ENCODE measurements around the gene SP100.

The SP100 gene

GRCh38 chr2:230502593-230502992, 86.6 kb downstream of the SP100 start:
- peaks cover 84% of the 10 kb centered on the region for H3K36me3 Mint-ChIP-seq (ENCODE audit: low read depth)
- H3K27me3 Mint-ChIP-seq, result no peaks in the 10 kb centered on the region
- no peak overlapping the region for H3K4me3 Mint-ChIP-seq
- no peaks in the 10 kb centered on the region for H3K9me3 Mint-ChIP-seq
- no peak overlapping the region for H3K27ac Mint-ChIP-seq
- H3K4me1 Mint-ChIP-seq (ENCODE audit: low read depth), result no peaks in the 10 kb centered on the region
- intact Hi-C loops (cut with micrococcal nuclease), result no loop called here

- H3K4me3 Mint-ChIP-seq, result no peak overlapping the region
- H3K27me3 Mint-ChIP-seq, result no peaks in the 10 kb centered on the region
- H3K9me3 Mint-ChIP-seq, result no peaks in the 10 kb centered on the region
- H3K36me3 Mint-ChIP-seq (ENCODE audit: low read depth), result peaks cover 87% of the 10 kb centered on the region
- no peaks in the 10 kb centered on the region for H3K4me1 Mint-ChIP-seq (ENCODE audit: low read depth)
- intact Hi-C loops (cut with micrococcal nuclease), result no loop called here
- H3K27ac Mint-ChIP-seq, result no peak overlapping the region
Measured at GRCh38 chr2:230503798-230504197, 87.8 kb downstream of the SP100 start.

- Mint-ChIP-seq H3K4me3 (no peak overlapping the region), H3K9me3 (no peaks in the 10 kb centered on the region), H3K27me3 (no peaks in the 10 kb centered on the region), H3K27ac (no peak overlapping the region), H3K36me3 (ENCODE audit: low read depth) (peaks cover 87% of the 10 kb centered on the region), H3K4me1 (ENCODE audit: low read depth) (peaks cover 2% of the 10 kb centered on the region)
- intact Hi-C loops (cut with micrococcal nuclease), result no loop called here
Measured at GRCh38 chr2:230505162-230505561, 89.2 kb downstream of the SP100 start.

GRCh38 chr2:230512955-230513748, 97.2 kb downstream of the SP100 start:
- no peaks in the 10 kb centered on the region for H3K27me3 Mint-ChIP-seq
- no peak overlapping the region for H3K27ac Mint-ChIP-seq
- H3K4me1 Mint-ChIP-seq (ENCODE audit: low read depth), result peaks cover 5% of the 10 kb centered on the region
- intact Hi-C loops (cut with micrococcal nuclease), result no loop called here
- no peak overlapping the region for H3K4me3 Mint-ChIP-seq
- H3K9me3 Mint-ChIP-seq, result no peaks in the 10 kb centered on the region
- H3K36me3 Mint-ChIP-seq (ENCODE audit: low read depth), result peaks cover 48% of the 10 kb centered on the region

- intact Hi-C loops (cut with micrococcal nuclease), result no loop called here
- H3K9me3 Mint-ChIP-seq, result peaks cover 44% of the 10 kb centered on the region
- H3K27ac Mint-ChIP-seq, result no peak overlapping the region
- peaks cover 42% of the 10 kb centered on the region for H3K36me3 Mint-ChIP-seq (ENCODE audit: low read depth)
- H3K27me3 Mint-ChIP-seq, result no peaks in the 10 kb centered on the region
- no peak overlapping the region for H3K4me3 Mint-ChIP-seq
- no peaks in the 10 kb centered on the region for H3K4me1 Mint-ChIP-seq (ENCODE audit: low read depth)
Measured at GRCh38 chr2:230520061-230520874, 104.3 kb downstream of the SP100 start.

GRCh38 chr2:230520875-230521155, 104.8 kb downstream of the SP100 start:
- no peaks in the 10 kb centered on the region for H3K4me1 Mint-ChIP-seq (ENCODE audit: low read depth)
- no peaks in the 10 kb centered on the region for H3K27me3 Mint-ChIP-seq
- no peak overlapping the region for H3K27ac Mint-ChIP-seq
- intact Hi-C loops (cut with micrococcal nuclease), result no loop called here
- H3K4me3 Mint-ChIP-seq, result no peak overlapping the region
- peaks cover 45% of the 10 kb centered on the region for H3K36me3 Mint-ChIP-seq (ENCODE audit: low read depth)
- peaks cover 49% of the 10 kb centered on the region for H3K9me3 Mint-ChIP-seq

GRCh38 chr2:230521386-230521785, 105.4 kb downstream of the SP100 start:
- H3K27ac Mint-ChIP-seq, result no peak overlapping the region

GRCh38 chr2:230525682-230526081, 109.7 kb downstream of the SP100 start:
- intact Hi-C loops (cut with micrococcal nuclease), result no loop called here
- no peaks in the 10 kb centered on the region for H3K4me1 Mint-ChIP-seq (ENCODE audit: low read depth)
- peaks cover 80% of the 10 kb centered on the region for H3K9me3 Mint-ChIP-seq
- no peak overlapping the region for H3K27ac Mint-ChIP-seq
- H3K27me3 Mint-ChIP-seq, result no peaks in the 10 kb centered on the region
- H3K36me3 Mint-ChIP-seq (ENCODE audit: low read depth), result peaks cover 37% of the 10 kb centered on the region
- no peak overlapping the region for H3K4me3 Mint-ChIP-seq

More at GRCh38 chr2:230521386-230521785, 105.4 kb downstream of the SP100 start:
- intact Hi-C loops (cut with micrococcal nuclease), result no loop called here
- H3K9me3 Mint-ChIP-seq, result peaks cover 55% of the 10 kb centered on the region
- H3K27me3 Mint-ChIP-seq, result no peaks in the 10 kb centered on the region
- no peak overlapping the region for H3K4me3 Mint-ChIP-seq
- H3K4me1 Mint-ChIP-seq (ENCODE audit: low read depth), result no peaks in the 10 kb centered on the region
- peaks cover 51% of the 10 kb centered on the region for H3K36me3 Mint-ChIP-seq (ENCODE audit: low read depth)

GRCh38 chr2:230537531-230537976, 121.6 kb downstream of the SP100 start:
- no peaks in the 10 kb centered on the region for H3K4me1 Mint-ChIP-seq (ENCODE audit: low read depth)
- intact Hi-C loops (cut with micrococcal nuclease), result no loop called here
- H3K9me3 Mint-ChIP-seq, result no peaks in the 10 kb centered on the region
- H3K27ac Mint-ChIP-seq, result no peak overlapping the region
- H3K27me3 Mint-ChIP-seq, result no peaks in the 10 kb centered on the region
- no peak overlapping the region for H3K4me3 Mint-ChIP-seq
- peaks cover 21% of the 10 kb centered on the region for H3K36me3 Mint-ChIP-seq (ENCODE audit: low read depth)

GRCh38 chr2:230540332-230540731, 124.3 kb downstream of the SP100 start:
- H3K4me3 Mint-ChIP-seq, result no peak overlapping the region
- H3K36me3 Mint-ChIP-seq (ENCODE audit: low read depth), result peaks cover 40% of the 10 kb centered on the region
- no peaks in the 10 kb centered on the region for H3K4me1 Mint-ChIP-seq (ENCODE audit: low read depth)
- no peaks in the 10 kb centered on the region for H3K9me3 Mint-ChIP-seq
- no peaks in the 10 kb centered on the region for H3K27me3 Mint-ChIP-seq
- H3K27ac Mint-ChIP-seq, result no peak overlapping the region
- intact Hi-C loops (cut with micrococcal nuclease), result no loop called here

GRCh38 chr2:230541934-230542380, 126.0 kb downstream of the SP100 start:
- intact Hi-C loops (cut with micrococcal nuclease), result no loop called here
- H3K27ac Mint-ChIP-seq, result no peak overlapping the region
- peaks cover 40% of the 10 kb centered on the region for H3K36me3 Mint-ChIP-seq (ENCODE audit: low read depth)
- no peaks in the 10 kb centered on the region for H3K27me3 Mint-ChIP-seq
- no peaks in the 10 kb centered on the region for H3K9me3 Mint-ChIP-seq
- H3K4me3 Mint-ChIP-seq, result no peak overlapping the region
- no peaks in the 10 kb centered on the region for H3K4me1 Mint-ChIP-seq (ENCODE audit: low read depth)

GRCh38 chr2:230542751-230543150, 126.8 kb downstream of the SP100 start:
- no peak overlapping the region for H3K27ac Mint-ChIP-seq
- H3K36me3 Mint-ChIP-seq (ENCODE audit: low read depth), result peaks cover 40% of the 10 kb centered on the region
- intact Hi-C loops (cut with micrococcal nuclease), result no loop called here
- no peaks in the 10 kb centered on the region for H3K27me3 Mint-ChIP-seq
- H3K9me3 Mint-ChIP-seq, result no peaks in the 10 kb centered on the region
- no peaks in the 10 kb centered on the region for H3K4me1 Mint-ChIP-seq (ENCODE audit: low read depth)
- H3K4me3 Mint-ChIP-seq, result no peak overlapping the region

GRCh38 chr2:230552181-230552580, 136.2 kb downstream of the SP100 start:
- intact Hi-C loops (cut with micrococcal nuclease), result no loop called here
- H3K4me3 Mint-ChIP-seq, result no peak overlapping the region

GRCh38 chr2:230557065-230557464, 141.1 kb downstream of the SP100 start:
- no peak overlapping the region for H3K4me3 Mint-ChIP-seq
- no peak overlapping the region for H3K27ac Mint-ChIP-seq
- no peaks in the 10 kb centered on the region for H3K27me3 Mint-ChIP-seq
- intact Hi-C loops (cut with micrococcal nuclease), result no loop called here
- peaks cover 7% of the 10 kb centered on the region for H3K9me3 Mint-ChIP-seq
- H3K4me1 Mint-ChIP-seq (ENCODE audit: low read depth), result no peaks in the 10 kb centered on the region
- no peaks in the 10 kb centered on the region for H3K36me3 Mint-ChIP-seq (ENCODE audit: low read depth)

More at GRCh38 chr2:230552181-230552580, 136.2 kb downstream of the SP100 start:
- Mint-ChIP-seq H3K36me3 (ENCODE audit: low read depth) (no peaks in the 10 kb centered on the region), H3K27me3 (no peaks in the 10 kb centered on the region), H3K27ac (no peak overlapping the region), H3K4me1 (ENCODE audit: low read depth) (no peaks in the 10 kb centered on the region), H3K9me3 (peaks cover 7% of the 10 kb centered on the region)

All from dendritic cell treated with granulocyte-macrophage colony-stimulating factor and Interleukin-4, amounts not matched to agents 40 ng/mL and 50 ng/mL, for 4 days (primary cell).